Hippocampal formation (tissue), 2 donors: ENCODE data around the gene HSD17B3.
"Not testable (repeated sequence)": the region's sequence is repeated elsewhere in the genome, so short reads cannot be mapped to it uniquely, and the experiment has no call there.

ENCODE experiments used
- DNase-seq, 2 donors: peaks; one replicate each; lab custom pipeline; 2025; lab: John Stamatoyannopoulos, UW

The HSD17B3 gene

DNA sequence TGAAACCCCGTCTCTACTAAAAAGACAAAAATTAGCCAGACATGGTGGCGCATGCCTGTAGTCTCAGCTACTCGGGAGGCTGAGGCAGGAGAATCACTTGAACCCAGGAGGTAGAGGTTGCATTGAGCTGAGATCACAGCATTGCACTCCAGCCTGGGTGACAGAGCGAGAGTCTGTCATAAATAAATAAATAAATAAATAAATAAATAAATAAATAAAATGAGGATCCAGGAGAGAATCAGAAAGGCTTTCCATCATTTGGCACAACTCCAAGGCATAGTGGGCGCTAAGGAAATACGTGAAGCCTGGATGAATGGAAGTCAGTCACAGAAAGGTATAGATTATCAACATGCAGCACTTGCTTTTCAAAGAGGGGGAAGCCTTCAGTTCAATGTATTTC, 65.6 kb downstream of the HSD17B3 start:
- DNase-seq = not testable (repeated sequence)

GRCh38 chr9:96232539-96233241, 69.3 kb downstream of the HSD17B3 start:
- peak in 1 of 2 donors; percentile 30 for DNase-seq

GRCh38 chr9:96232164-96232538, 69.8 kb downstream of the HSD17B3 start:
- no peak for DNase-seq

GRCh38 chr9:96230002-96230401, 72.0 kb downstream of the HSD17B3 start:
- no peak for DNase-seq

DNA sequence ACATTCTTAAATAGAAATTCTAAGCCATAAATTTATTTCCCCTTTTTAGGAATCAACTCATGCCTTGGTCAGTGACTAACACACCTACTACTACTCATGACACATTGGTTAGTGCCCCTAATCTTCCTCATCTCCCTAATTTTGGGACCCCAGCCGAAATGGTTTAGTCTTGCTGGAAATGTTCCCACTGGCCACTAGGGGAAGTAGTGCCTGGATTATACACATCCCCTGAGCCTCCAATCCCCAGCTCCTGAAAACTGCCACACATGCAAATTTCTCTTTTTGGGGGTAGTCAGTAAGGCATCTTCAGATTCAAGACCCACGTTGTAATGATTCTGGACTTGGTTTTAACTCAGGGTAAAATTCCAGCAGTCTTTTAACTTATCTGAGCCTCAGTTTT, 79.8 kb downstream of the HSD17B3 start:
- DNase-seq = no peak

GRCh38 chr9:96219900-96220257, 82.1 kb downstream of the HSD17B3 start:
- DNase-seq = no peak

GRCh38 chr9:96219026-96219899, 82.7 kb downstream of the HSD17B3 start:
- no peak for DNase-seq

DNA sequence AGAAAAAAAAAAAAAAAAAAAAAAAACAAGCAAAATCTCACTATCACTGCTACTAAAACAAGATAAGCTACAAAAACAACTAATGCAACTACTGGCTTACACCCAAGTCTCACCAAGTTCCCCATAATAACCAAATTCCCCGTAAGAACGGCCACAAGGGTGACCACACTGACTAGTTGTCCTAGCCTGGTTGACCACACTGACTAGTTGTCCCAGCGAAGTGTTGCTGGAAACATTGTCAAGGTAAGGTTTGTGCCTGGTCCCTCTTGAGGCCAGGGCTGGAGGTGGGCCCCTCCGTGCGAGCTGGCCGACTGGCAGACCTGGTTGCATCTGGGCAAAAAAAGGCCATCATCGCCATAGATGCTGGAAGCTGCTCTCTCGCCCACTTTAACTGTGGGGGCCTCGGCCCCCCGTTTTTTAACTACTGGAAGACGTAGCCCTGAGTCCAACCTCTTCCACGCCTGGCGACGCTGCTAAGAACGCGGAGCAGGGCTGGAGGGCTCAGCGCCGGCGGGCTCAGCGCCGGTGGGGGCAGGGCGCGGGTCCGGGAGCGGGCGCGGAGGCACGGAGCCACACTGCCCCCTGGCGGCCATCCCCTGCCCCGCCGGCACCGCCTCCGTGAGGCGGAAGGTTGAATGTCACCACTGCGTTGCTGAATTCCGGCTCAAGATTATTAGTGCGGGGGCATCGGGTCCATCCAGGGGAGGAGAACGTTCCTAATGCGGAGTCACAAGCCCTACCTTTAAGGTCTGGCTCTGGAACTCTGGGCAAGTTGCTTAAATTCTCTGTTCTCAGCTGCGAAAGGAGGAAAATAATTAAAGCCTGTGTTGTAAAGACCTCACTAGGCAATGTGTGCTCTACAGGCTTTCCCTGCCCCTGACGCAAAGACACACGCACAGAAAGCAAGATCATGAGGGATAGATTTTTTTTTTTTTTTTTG, 84.0 kb downstream of the HSD17B3 start:
- DNase-seq = peak; percentile 69 to 75

- no peak for DNase-seq
These were observed 84.7 kb downstream of the HSD17B3 start for GRCh38 chr9:96217294-96217707.

DNA sequence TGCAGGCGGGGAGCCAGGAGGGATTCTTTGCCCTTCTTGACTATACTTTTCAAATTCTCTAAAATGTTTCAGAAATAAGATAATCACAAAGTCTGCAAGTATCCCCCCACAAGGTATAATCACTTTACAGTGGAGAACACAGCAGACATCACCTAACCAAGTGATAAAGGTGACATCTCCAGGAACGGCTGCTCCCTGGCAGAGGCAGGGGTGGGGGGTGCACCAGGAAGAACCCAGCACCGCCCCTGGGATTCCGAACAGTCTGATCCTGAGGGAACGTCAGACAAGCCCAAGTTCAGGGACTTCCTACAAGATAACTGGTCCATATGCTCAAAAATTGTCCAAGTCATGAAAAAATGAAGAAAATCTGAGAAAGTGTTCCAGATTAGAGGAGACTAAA, 85.4 kb downstream of the HSD17B3 start:
- DNase-seq = no peak

DNA sequence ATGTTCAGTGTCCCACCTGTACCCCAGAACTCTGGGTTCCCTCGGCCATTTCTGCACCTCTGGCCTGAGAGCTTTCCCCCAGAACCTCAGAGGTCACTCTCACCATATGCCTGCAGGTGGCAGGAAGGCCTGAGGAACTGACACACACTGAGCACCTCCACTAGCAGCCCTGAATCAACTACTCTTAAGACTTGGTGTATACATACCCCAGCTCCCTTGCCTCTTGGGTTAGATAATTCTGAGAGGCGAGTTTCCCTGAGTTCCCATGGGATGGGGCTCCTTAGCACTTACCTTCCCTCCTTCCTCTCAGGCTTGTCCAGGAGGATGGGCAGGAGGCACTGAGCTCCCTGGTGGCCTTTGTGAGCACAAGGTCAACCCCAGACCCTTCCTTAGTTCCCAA, 86.1 kb downstream of the HSD17B3 start:
- no peak for DNase-seq

DNA sequence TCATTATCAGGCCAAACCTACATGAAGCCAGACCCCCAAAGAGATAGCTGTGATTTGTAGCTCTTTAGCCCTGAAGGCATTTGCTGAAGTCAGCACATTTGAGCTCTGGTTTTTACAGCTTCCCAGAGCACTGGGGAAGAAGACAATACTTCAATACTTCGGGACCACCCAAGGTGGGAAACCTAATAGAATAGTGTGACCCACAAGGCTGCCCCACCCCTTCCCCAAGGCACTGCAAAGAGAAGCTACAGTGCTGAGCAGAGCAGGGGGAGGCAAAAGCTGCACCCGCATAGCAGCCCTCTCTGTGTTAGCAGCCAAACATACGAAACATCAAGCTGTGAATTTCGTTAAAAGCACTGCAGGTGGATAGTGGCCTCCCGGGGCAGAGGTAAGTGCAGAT, 87.3 kb downstream of the HSD17B3 start:
- DNase-seq = no peak

DNA sequence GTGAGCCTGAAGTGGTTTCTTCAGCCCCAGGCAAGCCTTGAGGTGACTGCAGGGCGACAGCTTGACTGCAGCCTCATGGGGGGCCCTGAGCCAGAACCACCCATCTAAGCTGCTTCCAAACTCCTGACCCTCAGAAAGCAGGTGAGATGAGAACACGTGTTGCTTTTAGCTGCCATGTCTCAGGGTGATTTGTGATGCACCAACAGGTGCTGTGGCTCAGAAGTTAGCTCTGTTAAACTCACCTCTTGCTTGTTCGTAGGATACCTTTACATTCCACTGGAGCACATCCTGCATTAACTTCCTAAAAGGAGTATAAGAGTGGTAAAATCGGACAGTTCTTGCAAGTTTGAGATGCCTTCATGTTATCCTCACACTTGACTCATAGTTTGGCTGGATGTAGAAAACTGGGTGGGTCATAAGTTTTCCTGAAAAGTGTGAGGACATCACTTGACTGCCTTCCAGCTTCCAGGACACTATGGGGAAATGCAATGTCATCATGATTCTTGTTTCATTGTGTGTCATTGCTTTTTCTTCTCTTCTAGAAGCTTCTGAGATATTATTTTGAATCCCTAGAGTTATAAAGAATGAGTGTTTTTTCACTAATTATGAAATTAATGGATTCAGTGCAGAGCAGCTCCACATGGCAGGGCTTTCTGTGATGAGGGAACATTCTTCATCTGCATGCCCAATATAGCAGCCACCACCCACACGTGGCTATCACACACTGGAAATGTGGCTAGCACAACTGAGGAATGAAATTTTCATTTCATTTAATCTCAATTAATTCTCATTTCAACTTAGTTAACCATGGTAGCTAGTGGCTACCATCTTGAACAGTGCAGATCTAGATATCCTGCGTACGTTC, 92.3 kb downstream of the HSD17B3 start:
- no peak for DNase-seq

- DNase-seq = no peak
These were observed 95.7 kb downstream of the HSD17B3 start for GRCh38 chr9:96206156-96206751.

- DNase-seq = no peak
These were observed 97.1 kb downstream of the HSD17B3 start for GRCh38 chr9:96204853-96205252.

- DNase-seq = no peak
These were observed 98.0 kb downstream of the HSD17B3 start for GRCh38 chr9:96203867-96204501.

GRCh38 chr9:96202971-96203780, 98.8 kb downstream of the HSD17B3 start:
- DNase-seq = no peak

- no peak for DNase-seq
These were observed 100.8 kb downstream of the HSD17B3 start for GRCh38 chr9:96201140-96201539.

GRCh38 chr9:96199006-96199405, 103.0 kb downstream of the HSD17B3 start:
- no peak for DNase-seq

DNA sequence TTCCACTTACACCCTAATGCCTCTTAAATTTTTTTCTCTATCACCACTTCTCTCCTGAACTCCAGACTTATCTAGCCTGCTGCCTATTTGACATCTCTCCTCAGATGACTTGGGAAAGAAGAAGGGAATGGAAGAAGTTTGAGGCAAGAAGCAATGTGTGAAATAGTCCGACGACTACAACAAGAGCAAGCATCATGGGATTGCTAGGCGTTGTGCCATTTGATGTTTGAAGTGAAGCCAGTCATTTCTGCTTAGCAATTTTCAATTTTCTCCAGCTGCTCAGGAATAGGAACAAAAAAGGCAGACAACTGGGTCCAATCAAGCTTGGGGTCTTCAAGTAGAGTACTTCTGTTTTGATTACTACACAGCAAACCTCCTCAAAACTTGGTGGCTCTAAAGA, 106.4 kb downstream of the HSD17B3 start:
- no peak for DNase-seq
